ENCODE data around the gene TRIO.

The TRIO gene

DNA sequence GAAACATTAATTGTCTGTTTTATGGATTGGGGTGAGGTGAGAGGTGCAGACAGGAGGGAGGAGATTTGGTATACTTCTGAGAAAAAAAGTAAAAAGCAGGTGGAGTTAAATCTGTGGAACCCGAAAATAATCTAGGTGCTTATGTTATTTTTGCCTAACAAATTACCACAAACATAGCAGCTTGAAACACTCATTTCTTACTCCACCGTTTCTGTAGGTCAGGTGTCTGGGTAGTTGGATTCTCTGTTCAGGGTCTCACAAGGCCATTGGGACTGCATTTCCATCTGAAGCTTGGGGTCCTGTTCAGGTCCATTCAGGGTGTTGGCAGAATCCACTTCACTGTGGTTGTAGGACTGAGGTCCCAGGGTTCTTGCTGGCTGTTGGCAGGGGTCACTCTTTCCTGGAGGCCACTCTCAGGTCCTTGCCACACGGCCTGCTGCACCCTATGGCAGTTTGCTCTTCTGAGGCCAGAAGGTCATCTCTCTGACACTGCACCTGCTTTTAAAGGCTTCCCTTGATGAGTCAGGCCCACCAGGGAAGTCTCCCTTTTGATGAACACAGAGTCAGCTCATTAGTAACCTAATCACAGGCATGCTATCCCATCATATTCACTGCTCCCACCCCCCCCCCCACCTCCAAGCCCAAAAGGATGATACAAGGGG is 82.2 kb downstream of the TRIO start:
- no peak overlapping the region for H3K4me3 Mint-ChIP-seq
- H3K4me1 Mint-ChIP-seq = peaks cover 62% of the 10 kb centered on the region
- H3K27me3 Mint-ChIP-seq = no peaks in the 10 kb centered on the region
- DNase-seq (ENCODE audit: low spot score in 2 of 2) (no peak), ATAC-seq (ENCODE audit: low read depth) (no peak)
- H3K36me3 Mint-ChIP-seq = peaks cover 5% of the 10 kb centered on the region
- H3K27ac Mint-ChIP-seq = peak overlapping the region; percentile 29
- no peaks in the 10 kb centered on the region for H3K9me3 Mint-ChIP-seq

DNA sequence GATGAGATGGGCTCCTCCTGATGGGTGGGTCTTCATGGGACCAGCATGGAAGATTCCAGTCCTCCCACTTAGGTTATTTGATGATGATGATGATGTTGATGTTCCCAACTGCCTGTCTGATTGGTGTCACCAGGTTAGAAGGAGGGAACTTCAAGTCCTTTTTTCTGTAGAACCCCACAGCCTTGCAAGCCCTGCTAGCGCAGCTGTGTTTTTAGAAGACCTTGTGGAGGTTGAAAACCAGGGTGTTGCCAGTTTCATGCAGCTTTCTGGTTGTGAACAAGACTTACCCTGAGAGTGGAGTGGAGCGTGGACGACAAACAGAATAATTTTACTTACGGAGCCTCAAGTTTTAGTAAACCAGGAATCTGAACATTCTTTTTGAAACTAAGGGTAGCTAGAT is 83.0 kb downstream of the TRIO start:
- no peaks in the 10 kb centered on the region for H3K9me3 Mint-ChIP-seq
- peaks cover 3% of the 10 kb centered on the region for H3K36me3 Mint-ChIP-seq
- DNase-seq (ENCODE audit: low spot score in 2 of 2) (no peak), ATAC-seq (ENCODE audit: low read depth) (no peak)
- peak overlapping the region; percentile 29 for H3K27ac Mint-ChIP-seq
- H3K27me3 Mint-ChIP-seq = no peaks in the 10 kb centered on the region
- H3K4me1 Mint-ChIP-seq = peaks cover 62% of the 10 kb centered on the region
- H3K4me3 Mint-ChIP-seq = no peak overlapping the region

DNA sequence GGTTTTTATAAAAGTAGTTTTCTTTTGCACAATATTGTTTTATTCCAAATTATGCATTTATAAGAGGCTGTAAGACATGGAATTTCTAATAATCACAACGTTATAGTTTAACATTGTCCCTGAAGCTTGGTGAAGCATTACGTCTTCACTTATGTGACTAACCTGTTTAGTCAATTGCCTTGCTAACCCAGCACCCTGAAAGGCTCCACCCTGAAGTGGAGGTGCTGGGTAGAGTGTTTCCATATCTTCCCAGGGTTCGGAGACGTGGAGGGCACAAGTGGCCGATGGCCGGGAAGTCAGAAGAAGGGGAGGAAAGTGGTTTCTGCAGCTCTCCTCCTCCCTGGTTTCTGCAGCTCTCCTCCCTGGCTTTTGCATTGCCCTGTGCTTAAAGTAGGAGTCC is 83.4 kb downstream of the TRIO start:
- no peaks in the 10 kb centered on the region for H3K9me3 Mint-ChIP-seq
- no peak overlapping the region for H3K27ac Mint-ChIP-seq
- no peaks in the 10 kb centered on the region for H3K36me3 Mint-ChIP-seq
- no peaks in the 10 kb centered on the region for H3K27me3 Mint-ChIP-seq
- ATAC-seq (ENCODE audit: low read depth) (no peak), DNase-seq (ENCODE audit: low spot score in 2 of 2) (no peak)
- peaks cover 58% of the 10 kb centered on the region for H3K4me1 Mint-ChIP-seq
- H3K4me3 Mint-ChIP-seq = no peak overlapping the region

GRCh38 chr5:14226992-14227391 is 83.8 kb downstream of the TRIO start:
- H3K4me1 Mint-ChIP-seq = peaks cover 56% of the 10 kb centered on the region
- H3K4me3 Mint-ChIP-seq = no peak overlapping the region
- H3K27ac Mint-ChIP-seq = peak overlapping the region; percentile 16
- H3K9me3 Mint-ChIP-seq = no peaks in the 10 kb centered on the region
- ATAC-seq (ENCODE audit: low read depth) = no peak
- H3K27me3 Mint-ChIP-seq = no peaks in the 10 kb centered on the region
- DNase-seq (ENCODE audit: low spot score in 2 of 2) = no peak
- no peaks in the 10 kb centered on the region for H3K36me3 Mint-ChIP-seq

DNA sequence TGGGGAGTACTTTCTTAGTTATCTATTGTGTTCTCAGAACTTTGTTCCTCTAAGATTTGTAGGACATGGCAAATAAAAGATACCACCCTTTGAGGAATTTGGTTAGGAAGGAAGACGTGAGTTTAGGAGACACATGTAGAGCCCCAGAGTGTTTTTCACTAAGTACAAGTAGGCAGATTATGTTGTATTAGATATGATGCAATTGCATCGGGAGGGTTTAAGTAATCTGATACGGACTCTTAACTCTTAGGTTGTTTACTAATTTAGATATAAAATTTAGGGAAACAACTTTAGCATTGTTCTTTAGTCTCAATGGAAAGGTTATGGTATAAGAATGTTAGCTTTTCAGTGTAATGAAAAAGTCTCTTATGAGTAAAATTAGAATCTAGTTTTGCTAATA is 84.4 kb downstream of the TRIO start:
- peaks cover 60% of the 10 kb centered on the region for H3K4me1 Mint-ChIP-seq
- H3K36me3 Mint-ChIP-seq = no peaks in the 10 kb centered on the region
- ATAC-seq (ENCODE audit: low read depth) (no peak), DNase-seq (ENCODE audit: low spot score in 2 of 2) (no peak)
- H3K4me3 Mint-ChIP-seq = no peak overlapping the region
- H3K27ac Mint-ChIP-seq = peak overlapping the region; percentile 16
- H3K27me3 Mint-ChIP-seq = no peaks in the 10 kb centered on the region
- no peaks in the 10 kb centered on the region for H3K9me3 Mint-ChIP-seq

DNA sequence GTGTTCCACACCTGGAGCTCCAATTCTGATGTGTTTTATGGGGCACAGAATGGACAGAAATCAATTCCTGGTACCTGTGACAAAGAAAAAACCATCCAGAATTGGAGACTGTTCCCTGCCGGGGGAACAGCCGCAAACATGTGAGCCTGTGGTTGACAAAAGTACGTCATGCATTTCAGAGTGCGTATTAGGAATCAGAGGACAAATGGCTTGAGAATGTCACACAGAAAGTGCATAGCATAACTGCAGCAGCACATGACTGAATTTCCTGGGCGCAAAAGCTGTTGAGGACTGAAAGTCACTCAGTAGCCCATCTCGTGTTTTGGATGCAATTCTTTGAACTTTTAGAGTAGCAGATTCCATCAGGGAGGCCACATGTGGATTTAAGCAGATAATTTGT is 85.1 kb downstream of the TRIO start:
- H3K9me3 Mint-ChIP-seq = no peaks in the 10 kb centered on the region
- H3K27me3 Mint-ChIP-seq = no peaks in the 10 kb centered on the region
- H3K4me1 Mint-ChIP-seq = peaks cover 58% of the 10 kb centered on the region
- DNase-seq (ENCODE audit: low spot score in 2 of 2) = no peak
- no peak overlapping the region for H3K27ac Mint-ChIP-seq
- H3K4me3 Mint-ChIP-seq = no peak overlapping the region
- no peaks in the 10 kb centered on the region for H3K36me3 Mint-ChIP-seq
- no peak for ATAC-seq (ENCODE audit: low read depth)

GRCh38 chr5:14229181-14229580 is 86.0 kb downstream of the TRIO start:
- Mint-ChIP-seq H3K27ac (peak overlapping the region; percentile 68), H3K4me3 (no peak overlapping the region), H3K9me3 (no peaks in the 10 kb centered on the region), H3K4me1 (peaks cover 57% of the 10 kb centered on the region), H3K27me3 (no peaks in the 10 kb centered on the region), H3K36me3 (no peaks in the 10 kb centered on the region)
- DNase-seq (ENCODE audit: low spot score in 2 of 2) (no peak), ATAC-seq (ENCODE audit: low read depth) (no peak)

DNA sequence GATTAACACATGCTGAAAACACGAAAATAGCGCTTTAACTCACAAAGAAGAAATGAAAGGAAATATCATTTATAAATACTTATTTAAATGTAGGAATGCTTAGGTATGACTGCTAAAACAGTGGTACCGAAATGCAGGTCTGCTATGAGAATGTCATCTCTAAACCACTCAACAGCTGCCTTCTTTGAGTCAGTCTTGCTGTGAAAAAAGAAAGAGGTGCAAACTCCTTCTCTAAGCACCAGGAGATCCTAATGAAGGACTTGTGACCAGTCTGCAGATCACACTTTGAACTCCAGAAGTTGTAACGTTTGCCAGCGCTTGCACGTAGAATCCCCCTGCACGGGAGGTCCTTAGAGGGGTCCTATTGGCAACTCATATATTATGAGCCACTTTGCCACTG is 86.6 kb downstream of the TRIO start:
- no peak for DNase-seq (ENCODE audit: low spot score in 2 of 2)
- Mint-ChIP-seq H3K36me3 (no peaks in the 10 kb centered on the region), H3K27me3 (no peaks in the 10 kb centered on the region), H3K4me3 (no peak overlapping the region), H3K9me3 (no peaks in the 10 kb centered on the region), H3K27ac (peak overlapping the region; percentile 68), H3K4me1 (peaks cover 56% of the 10 kb centered on the region)
- ATAC-seq (ENCODE audit: low read depth) = no peak

DNA sequence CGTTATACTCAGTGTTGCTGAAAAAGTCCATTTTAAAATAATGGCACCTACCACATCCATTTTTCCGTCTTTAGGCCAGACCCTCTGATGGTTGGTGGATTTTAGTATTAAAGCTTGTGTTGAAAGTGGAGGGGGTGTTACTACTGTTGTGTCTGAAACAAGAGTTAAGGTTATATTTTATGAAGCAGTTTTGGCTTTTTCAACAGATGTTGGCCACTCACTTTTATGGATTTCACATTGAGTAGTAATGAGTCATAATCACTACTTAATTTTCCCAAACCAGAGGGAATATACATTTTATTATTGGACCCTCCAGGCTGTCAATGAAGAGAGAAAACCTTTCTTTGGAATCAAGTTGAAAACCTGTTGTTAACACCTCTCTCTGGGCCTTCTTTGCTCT is 88.0 kb downstream of the TRIO start:
- H3K4me1 Mint-ChIP-seq = peaks cover 49% of the 10 kb centered on the region

DNA sequence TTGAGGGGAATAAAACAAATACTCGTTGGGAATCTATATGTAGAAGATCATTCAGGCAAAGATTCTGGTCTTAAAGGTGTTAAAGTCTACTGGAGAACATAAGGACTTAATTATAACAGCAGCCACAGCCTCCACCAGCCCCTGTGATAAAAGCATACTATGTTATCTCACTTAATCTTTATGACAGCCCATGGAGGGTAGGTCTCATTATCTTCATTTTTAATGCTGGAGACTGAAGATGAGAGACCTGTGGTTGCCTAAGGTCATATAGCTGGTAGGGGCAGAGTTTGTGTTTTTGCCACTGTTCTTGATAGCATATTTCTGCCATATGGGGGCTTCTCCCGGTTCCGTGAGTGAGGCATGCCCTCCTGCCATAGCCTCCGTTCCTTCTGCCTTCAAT is 88.7 kb downstream of the TRIO start:
- peaks cover 46% of the 10 kb centered on the region for H3K4me1 Mint-ChIP-seq
- no peaks in the 10 kb centered on the region for H3K27me3 Mint-ChIP-seq
- ATAC-seq (ENCODE audit: low read depth) (no peak), DNase-seq (ENCODE audit: low spot score in 2 of 2) (no peak)
- H3K4me3 Mint-ChIP-seq = no peak overlapping the region
- no peaks in the 10 kb centered on the region for H3K9me3 Mint-ChIP-seq
- H3K36me3 Mint-ChIP-seq = no peaks in the 10 kb centered on the region
- H3K27ac Mint-ChIP-seq = no peak overlapping the region

More for the DNA sequence above, 88.0 kb downstream of the TRIO start:
- DNase-seq (ENCODE audit: low spot score in 2 of 2) = no peak
- no peaks in the 10 kb centered on the region for H3K27me3 Mint-ChIP-seq
- H3K27ac Mint-ChIP-seq = no peak overlapping the region
- H3K36me3 Mint-ChIP-seq = no peaks in the 10 kb centered on the region
- H3K4me3 Mint-ChIP-seq = no peak overlapping the region
- no peak for ATAC-seq (ENCODE audit: low read depth)
- no peaks in the 10 kb centered on the region for H3K9me3 Mint-ChIP-seq

DNA sequence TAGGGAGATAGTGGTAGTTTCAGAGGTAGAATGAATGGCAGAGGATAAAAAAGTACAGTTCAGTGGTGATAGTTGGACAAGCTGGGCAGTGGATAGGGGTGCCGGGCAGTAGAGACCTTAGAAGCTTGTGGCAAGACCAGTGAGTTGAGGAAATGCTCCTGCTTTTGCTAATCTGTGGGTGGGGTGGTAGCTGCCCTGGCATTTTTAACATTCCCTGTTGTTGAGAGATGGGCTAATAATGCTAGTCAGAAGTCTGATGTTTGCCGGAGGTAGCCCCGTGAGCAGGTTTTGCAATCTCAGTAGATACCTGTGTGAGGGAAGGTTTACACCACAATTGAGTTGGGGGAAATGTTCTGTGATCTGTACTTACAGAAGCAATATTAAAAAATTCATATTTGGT is 91.1 kb downstream of the TRIO start:
- no peak overlapping the region for H3K4me3 Mint-ChIP-seq
- H3K27me3 Mint-ChIP-seq = no peaks in the 10 kb centered on the region
- peaks cover 45% of the 10 kb centered on the region for H3K4me1 Mint-ChIP-seq
- DNase-seq (ENCODE audit: low spot score in 2 of 2) = no peak
- H3K27ac Mint-ChIP-seq = no peak overlapping the region
- no peak for ATAC-seq (ENCODE audit: low read depth)
- H3K9me3 Mint-ChIP-seq = no peaks in the 10 kb centered on the region
- no peaks in the 10 kb centered on the region for H3K36me3 Mint-ChIP-seq

DNA sequence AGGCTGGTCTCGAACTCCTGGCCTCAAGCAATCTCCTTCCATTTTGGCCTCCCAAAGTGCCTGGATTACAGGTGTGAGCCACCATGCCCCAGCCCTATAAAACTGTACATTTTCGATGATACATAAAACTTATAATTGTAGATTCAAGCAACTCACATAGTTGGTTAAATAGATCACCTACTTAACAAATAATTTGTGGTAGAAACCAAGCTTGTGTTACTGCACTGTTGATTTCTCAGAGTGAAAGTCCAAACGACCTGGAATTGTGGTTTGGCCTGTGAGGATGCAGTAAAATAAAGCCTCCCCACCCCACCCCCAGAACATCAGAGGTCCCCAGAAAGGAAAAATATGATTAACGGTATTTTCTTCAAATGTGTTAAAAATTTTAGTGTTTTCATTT is 92.7 kb downstream of the TRIO start:
- no peak overlapping the region for H3K27ac Mint-ChIP-seq
- H3K36me3 Mint-ChIP-seq = no peaks in the 10 kb centered on the region
- peaks cover 42% of the 10 kb centered on the region for H3K4me1 Mint-ChIP-seq
- no peaks in the 10 kb centered on the region for H3K9me3 Mint-ChIP-seq
- H3K27me3 Mint-ChIP-seq = no peaks in the 10 kb centered on the region
- H3K4me3 Mint-ChIP-seq = no peak overlapping the region
- ATAC-seq (ENCODE audit: low read depth) (no peak), DNase-seq (ENCODE audit: low spot score in 2 of 2) (no peak)

- Mint-ChIP-seq H3K4me1 (peaks cover 40% of the 10 kb centered on the region), H3K27me3 (no peaks in the 10 kb centered on the region), H3K9me3 (no peaks in the 10 kb centered on the region), H3K36me3 (no peaks in the 10 kb centered on the region), H3K4me3 (no peak overlapping the region), H3K27ac (peak overlapping the region; percentile 36)
- no peak for DNase-seq (ENCODE audit: low spot score in 2 of 2)
- no peak for ATAC-seq (ENCODE audit: low read depth)
Observed at GRCh38 chr5:14236757-14237156, 93.6 kb downstream of the TRIO start.

DNA sequence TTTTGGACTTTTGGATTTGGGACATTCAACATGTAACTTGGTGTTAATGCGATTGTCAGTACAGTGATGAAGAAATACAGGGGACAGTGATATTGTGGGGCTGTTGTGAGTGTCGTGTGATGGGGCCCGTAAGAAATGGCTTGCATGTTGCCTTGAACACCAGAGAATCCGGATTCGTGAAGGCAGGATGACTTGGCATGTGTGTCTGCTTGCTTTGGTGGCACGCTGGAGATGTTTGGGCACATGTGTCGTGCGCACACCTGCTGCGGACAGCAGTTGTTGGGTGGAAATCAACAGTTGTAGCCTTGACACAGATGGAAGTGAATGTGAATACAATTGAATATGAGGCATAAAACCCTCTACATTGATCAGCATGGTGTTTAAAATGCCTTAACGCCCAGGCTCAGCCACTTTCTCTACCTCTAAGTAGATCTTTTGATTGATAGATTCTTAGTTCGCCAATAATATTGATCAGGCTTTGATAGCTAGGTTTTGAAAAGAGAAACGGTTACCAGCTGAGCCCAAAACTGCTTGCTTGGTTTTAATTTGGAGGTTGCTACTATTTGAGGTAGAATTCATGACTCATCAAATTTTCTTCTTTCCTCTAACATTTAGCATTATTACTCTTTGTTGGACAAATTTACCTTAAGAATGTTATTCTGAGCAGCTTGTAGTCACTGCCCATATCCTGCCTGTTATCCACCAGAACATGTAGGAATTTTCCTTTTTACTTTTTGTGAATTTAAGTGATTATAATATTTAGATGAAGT is 94.4 kb downstream of the TRIO start:
- ATAC-seq (ENCODE audit: low read depth) = no peak
- Mint-ChIP-seq H3K4me3 (no peak overlapping the region), H3K27me3 (no peaks in the 10 kb centered on the region), H3K27ac (peak overlapping the region; percentile 36), H3K9me3 (no peaks in the 10 kb centered on the region), H3K4me1 (peaks cover 35% of the 10 kb centered on the region), H3K36me3 (no peaks in the 10 kb centered on the region)
- DNase-seq (ENCODE audit: low spot score in 2 of 2) = no peak

- Mint-ChIP-seq H3K4me1 (peaks cover 31% of the 10 kb centered on the region), H3K27me3 (no peaks in the 10 kb centered on the region), H3K27ac (no peak overlapping the region), H3K4me3 (no peak overlapping the region), H3K36me3 (no peaks in the 10 kb centered on the region), H3K9me3 (no peaks in the 10 kb centered on the region)
- ATAC-seq (ENCODE audit: low read depth) (no peak), DNase-seq (ENCODE audit: low spot score in 2 of 2) (no peak)
Observed at GRCh38 chr5:14238272-14238671, 95.1 kb downstream of the TRIO start.

Data from memory B cell (primary cell).